RPMI7951 (cell line): ENCODE measurements around the gene JMJD6. TPM values are rescaled to one million over a fixed set of nuclear protein-coding genes. Genes with fewer than 3 reads are reported as not detected.

ENCODE experiments used
- DNase-seq: peaks from one replicate; pipeline ENCODE4 v3.0.0-alpha.2; 2012; ENCODE audit warnings: low read depth
- total RNA-seq: library from RNA; depleted of rRNA; stranded (reverse); fragments of >200 nt; shearing (Covaris generic); gene quantifications from 2 replicates; pipeline ENCODE4 v1.2.3, GENCODE V29; 2014

Gene JMJD6
- total RNA-seq, 1 experiment from 2014 or later: 24.9 TPM

DNA sequence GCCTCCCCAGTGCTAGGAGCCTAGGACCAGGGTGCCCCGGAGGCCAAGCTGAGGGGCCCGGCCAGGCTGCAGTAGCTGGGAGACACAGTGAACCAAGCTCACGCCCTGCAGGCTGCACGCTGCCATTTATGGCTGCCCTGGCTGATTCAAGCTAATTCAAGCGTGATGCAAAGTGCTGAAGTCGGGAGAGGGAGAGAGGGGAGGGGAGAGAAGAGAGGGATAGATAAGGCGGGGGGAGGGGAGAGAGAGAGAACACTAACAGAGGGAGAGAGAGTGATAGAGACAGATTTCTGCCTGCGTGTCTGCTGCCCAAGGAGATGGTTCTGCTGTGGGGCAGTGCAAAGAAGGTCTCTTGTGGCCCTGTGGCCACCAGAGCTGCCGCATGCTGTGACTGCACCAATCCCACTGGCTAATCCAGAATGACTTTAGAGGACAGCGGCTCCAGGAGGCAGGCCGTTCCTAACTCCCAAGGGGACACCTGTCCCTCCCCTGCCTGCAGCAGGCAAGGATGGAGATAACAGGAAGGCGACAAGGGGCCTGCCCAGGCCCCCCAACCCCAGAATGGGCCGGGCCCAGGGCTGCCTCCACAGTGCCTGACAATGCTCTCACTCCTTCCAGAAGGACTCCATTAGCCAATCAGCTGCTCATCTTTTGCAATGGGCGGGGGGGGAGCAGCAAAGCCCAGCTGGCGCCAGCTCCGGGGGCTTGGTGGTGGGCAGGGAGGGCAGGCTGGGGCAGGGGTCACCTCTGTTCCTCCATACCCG is 28.5 kb downstream of the JMJD6 start:
- DNase-seq: peak; percentile 28

DNA sequence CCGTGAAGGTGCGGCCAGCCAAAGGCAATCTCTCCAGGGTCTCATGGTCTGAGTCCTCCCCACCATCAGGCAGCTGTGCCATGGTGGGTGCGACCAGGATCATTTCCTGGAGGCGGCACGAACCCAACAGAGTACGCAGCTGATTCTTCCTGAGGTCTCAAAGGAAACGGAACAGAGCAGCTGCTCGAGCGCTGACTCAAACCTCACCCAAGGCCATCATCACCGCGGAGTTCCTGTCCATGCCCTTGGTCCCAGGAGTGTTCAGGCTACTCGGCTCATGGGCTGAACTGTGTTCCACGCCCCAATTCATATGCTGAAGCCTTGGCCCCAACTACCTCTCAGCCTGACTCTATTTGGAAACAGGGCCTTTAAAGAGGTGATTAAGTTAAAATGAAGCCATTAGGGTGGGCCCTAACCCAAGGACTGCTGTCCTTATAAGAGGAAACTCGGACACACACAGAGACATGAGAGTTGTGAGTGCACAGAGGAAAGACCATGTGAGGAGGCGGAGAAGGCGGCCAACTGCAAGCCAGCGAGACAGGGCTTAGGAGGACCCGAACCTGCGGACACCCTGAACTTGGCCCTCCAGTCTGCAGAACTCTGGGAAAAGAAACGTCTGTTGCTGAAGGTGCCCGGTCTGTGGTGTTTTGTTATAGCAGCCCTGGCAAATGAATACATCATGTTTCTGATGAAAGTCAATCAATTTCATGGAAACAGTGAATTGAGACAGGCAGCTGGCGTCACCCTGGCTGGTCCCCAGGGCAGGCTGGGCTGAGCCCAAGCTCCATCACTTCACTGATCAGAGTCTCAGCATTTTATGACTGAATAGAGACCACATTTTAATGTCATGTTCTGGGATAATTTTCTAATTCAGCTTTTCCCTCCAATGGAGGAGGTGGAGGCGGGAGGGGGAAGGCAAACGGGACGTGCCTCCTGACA is 29.4 kb downstream of the JMJD6 start:
- no peak for DNase-seq

GRCh38 chr17:76695059-76695831 is 31.2 kb downstream of the JMJD6 start:
- DNase-seq: no peak

GRCh38 chr17:76691379-76692191 is 34.8 kb downstream of the JMJD6 start:
- no peak for DNase-seq

DNA sequence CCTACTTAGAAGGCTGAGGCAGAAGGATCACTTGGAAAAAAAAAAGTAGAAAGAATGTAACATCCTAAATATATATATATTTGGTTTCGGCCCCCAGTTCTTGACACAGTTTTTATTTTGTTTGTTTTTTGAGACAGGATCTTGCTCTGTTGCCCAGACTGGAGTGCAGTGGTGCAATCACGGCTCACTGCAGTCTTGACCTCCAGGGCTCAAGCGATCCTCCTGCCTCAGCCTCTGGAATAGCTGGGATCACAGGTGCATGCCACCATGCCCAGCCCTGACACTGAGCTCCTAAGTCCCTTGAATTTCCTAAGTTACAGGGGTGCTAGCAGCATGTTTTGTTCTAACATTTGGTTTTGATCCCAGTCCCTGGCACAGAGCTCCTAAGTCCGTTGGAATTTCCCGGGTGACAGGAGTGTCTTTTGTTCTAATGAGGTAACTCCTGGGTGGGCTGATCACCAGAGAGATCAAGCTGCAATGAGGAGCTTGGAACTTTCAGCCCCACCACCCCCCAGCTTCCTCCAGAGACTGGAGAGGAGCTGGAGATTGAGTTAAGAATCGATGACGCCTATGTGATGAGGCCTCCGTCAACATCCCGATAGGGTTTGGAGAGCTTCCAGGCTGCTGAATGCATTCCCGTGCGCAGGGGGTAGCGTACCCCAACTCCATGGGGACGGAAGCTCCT is 35.7 kb downstream of the JMJD6 start:
- no peak for DNase-seq

- DNase-seq: no peak
Observed at GRCh38 chr17:76689859-76690258, 36.5 kb downstream of the JMJD6 start.

DNA sequence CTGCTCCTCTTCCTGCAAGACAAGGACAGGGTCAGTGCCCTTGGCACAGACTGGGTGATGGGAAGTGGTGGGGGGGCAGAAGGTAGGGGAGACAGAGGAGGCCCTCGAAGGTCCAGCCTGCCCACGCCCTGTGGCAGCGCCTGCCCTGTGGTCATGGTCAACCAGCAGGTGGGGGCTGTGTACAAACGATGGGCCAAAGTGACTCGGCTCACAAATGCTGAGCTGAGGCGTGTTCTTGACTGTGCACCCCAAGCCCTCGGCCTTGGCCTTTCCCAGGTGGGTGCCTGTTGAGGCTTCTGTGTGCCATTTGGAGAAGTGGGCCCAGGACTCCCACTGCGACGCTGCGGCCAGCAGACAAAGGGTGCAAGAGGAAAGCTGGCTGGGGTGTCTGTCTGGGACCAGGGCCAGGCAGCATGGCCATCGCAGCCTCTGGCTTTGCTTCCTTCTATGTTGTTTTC is 38.2 kb downstream of the JMJD6 start:
- peak; percentile 63 for DNase-seq

DNA sequence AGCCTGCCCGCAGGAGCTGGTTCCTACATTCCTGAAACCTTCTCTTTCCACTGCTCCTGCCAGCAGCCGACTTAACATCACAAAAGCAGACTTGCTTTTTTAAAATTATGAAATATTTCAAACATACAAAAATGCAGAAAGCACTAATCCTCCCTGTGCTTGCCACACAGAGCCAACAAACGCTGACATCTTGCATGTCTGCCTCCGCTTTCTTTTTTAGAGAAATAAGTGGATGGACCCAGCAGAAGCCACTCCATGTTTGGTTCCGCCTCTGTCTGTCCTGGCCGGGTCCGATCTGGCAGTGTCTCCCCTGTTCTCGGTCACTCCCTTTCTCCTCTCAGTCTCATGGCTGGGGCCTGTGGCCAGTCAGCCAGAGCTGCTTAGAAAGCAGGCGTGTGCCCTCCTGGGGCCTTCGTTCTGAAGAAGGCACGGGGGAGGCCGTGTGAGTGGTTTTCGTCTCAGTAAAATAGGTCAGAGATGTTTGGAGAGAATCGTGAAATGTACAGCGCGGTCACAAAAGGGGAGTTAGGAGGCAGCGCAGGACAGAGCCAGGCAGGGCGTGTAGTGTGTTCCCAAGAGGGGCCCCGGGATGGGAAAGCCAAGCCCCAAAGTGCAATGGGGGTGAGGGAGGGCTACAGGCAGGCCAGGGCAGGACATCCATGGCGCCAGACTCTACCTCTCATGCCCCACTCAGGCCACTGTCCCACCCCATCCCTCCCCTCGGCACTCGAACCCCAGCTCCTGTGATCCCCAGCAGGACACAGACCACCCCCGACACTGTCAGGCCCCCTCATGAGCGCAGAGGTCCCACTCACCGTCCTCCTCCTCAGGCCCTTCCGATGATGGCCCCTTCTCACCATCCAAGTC is 38.9 kb downstream of the JMJD6 start:
- DNase-seq: no peak

- DNase-seq: no peak
Observed at GRCh38 chr17:76686538-76687297, 39.7 kb downstream of the JMJD6 start.

GRCh38 chr17:76685846-76686245 is 40.6 kb downstream of the JMJD6 start:
- no peak for DNase-seq

- DNase-seq: no peak
Observed at GRCh38 chr17:76685366-76685765, 41.0 kb downstream of the JMJD6 start.

DNA sequence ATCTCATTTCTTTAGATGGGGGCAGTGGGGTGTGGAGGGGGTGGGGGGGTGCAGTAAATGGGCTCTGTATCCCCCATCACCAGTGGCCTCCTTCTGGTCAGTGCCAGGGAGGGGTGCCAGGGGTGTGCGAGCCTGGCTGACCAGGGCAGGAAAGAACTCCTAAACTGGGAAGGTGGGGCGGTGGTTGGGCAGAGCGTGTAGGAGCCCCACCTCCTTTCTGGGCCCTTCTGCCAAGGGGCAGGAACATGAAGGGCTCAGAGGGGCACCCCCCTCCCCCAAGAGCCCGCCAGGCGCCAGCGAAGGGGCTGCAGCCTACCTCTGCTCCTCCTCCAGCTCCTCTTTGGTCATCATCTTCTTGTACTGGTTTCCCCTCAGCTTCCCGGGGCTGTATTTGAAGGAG is 41.6 kb downstream of the JMJD6 start:
- no peak for DNase-seq

- DNase-seq: no peak
Observed at GRCh38 chr17:76683921-76684745, 42.3 kb downstream of the JMJD6 start.

DNA sequence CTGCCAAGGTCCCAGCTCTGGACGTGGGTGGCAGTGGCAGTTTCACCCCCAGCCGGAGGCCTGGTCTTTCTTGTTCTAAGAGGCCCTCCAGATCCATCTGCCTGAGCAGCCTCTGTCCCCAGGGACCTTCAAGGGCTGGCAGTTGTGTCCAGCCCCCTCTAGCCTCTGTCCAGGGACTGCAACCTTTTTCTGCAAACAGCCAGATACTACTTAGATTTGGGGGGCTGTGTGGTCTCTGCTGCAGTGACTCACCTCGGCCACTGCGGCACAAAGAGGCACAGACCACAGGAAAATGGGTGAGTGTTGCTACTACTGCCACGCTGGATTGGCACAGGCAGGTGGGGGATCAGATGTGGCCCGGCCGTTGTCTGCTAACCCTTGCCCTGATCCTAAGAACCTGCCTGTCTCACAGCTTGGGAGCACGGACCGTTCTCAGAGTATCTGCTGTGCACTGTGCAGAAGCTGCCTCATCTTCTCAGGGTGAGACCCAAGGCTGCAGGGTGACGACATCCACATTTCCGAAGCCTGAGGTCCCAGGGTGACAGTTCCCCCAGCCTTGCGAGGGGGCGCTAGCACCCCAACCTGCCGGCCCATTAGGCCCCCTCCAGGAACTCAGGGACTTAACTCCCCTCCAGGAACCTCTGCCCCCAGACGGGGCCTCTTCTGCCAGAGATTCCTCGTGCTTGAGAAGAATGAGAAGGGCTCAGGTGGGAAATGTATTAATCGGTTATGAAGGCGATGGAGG is 43.2 kb downstream of the JMJD6 start:
- no peak for DNase-seq

DNA sequence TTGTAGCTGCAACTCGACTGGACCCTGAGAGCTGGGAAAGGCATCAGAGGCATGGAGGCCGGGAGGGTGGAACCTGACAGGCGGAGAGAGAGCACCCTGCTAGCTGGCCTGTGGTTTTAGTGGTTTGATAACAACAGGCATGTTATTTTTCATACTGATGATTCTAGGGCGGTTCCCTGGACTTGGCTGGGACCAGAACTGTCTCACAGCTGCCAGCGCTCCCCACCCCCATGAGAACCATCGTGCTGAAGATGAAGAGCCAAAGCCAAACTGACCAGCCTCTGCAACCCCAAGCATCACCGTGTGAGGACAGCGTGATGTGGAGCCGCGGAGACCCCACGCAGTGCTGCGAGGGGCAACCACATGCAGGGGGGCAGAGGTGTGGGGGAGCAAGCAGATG is 44.1 kb downstream of the JMJD6 start:
- peak; percentile 80 for DNase-seq

GRCh38 chr17:76681222-76682137 is 44.9 kb downstream of the JMJD6 start:
- DNase-seq: peak; percentile 70
